Subcutaneous adipose tissue (tissue), 4 donors: ENCODE data around the gene ACKR3. TPM values are rescaled to one million over a fixed set of nuclear protein-coding genes. Genes with fewer than 3 reads are reported as not detected.

Experiments
- CTCF ChIP-seq: fragments of 450-650 bp; IDR thresholded peaks from one replicate; pipeline ENCODE4 v1.5.1; 2016; ENCODE audit warnings: low read depth, mild to moderate bottlenecking, control low read depth, antibody characterized with exemption, moderate library complexity
- total RNA-seq, 4 donors: library from RNA; depleted of rRNA; stranded (reverse); fragments of >200 nt; gene quantifications; one replicate each; pipeline ENCODE4 v1.1.0, GENCODE V29; 2016

The ACKR3 gene
- total RNA-seq, 4 donors from 2014 or later, result 26.3 to 84.9 (median 38.6) TPM

- no peak for TF ChIP-seq CTCF
Measured at GRCh38 chr2:236554629-236555282, 14.9 kb upstream of the ACKR3 start.

- no peak for TF ChIP-seq CTCF
Measured at GRCh38 chr2:236555481-236555880, 14.1 kb upstream of the ACKR3 start.

GRCh38 chr2:236557306-236558030 is 12.2 kb upstream of the ACKR3 start:
- TF ChIP-seq CTCF, result no peak

GRCh38 chr2:236558036-236558435 is 11.6 kb upstream of the ACKR3 start:
- no peak for TF ChIP-seq CTCF

GRCh38 chr2:236558993-236559978 is 10.3 kb upstream of the ACKR3 start:
- no peak for TF ChIP-seq CTCF

GRCh38 chr2:236561874-236562273 is 7.8 kb upstream of the ACKR3 start:
- no peak for TF ChIP-seq CTCF

- no peak for TF ChIP-seq CTCF
Measured at GRCh38 chr2:236562434-236562833, 7.2 kb upstream of the ACKR3 start.
